Measurements from ENCODE around the gene AK8. TPM values are rescaled to one million over a fixed set of nuclear protein-coding genes. Genes with fewer than 3 reads are reported as not detected.

Gene AK8
- total and polyA plus RNA-seq, 9 donors, result 0.23 to 0.89 (median 0.58) TPM

DNA sequence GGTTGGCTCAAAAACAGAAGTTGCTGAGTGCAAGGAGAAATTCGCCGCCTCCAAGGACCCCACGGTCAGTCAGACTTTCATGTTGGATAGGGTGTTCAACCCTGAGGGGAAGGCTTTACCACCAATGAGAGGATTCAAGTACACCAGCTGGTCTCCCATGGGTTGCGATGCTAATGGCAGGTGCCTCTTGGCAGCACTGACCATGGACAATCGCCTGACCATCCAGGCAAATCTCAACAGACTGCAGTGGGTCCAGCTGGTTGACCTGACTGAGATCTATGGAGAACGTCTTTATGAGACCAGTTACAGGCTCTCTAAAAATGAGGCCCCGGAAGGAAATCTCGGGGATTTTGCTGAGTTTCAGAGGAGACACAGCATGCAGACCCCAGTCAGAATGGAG is 200.1 kb downstream of the AK8 start:
- no peaks in the 10 kb centered on the region for H3K27me3 ChIP-seq (ENCODE audit: control insufficient read depth, insufficient read depth, low read length)
- H3K27ac ChIP-seq (ENCODE audit: low read length), result no peak overlapping the region
- no peak overlapping the region for H3K4me3 ChIP-seq (ENCODE audit: low read length)
- H3K4me1 ChIP-seq (ENCODE audit: control insufficient read depth, insufficient read depth, low read length), result peaks cover 3% of the 10 kb centered on the region
- no peaks in the 10 kb centered on the region for H3K9me3 ChIP-seq (replicated peaks; ENCODE audit: control insufficient read depth, low read depth, low read length)
- peaks cover 32% of the 10 kb centered on the region for H3K36me3 ChIP-seq (ENCODE audit: control insufficient read depth, insufficient read depth, low read length)
- 91% methylated on average over 7 of the region's 8 CpGs for WGBS (ENCODE audit: insufficient coverage)
- DNase-seq, result no peak

Other genes starting within 250 kb of the AK8 start
- gene DDX31, start 208.3 kb downstream of the AK8 start, total RNA-seq, result 8.6 TPM
- gene DDX31, start 208.3 kb downstream of the AK8 start, polyA plus RNA-seq (ENCODE audit: insufficient read depth in 1 of 8, insufficient read length in 8 of 8, low replicate concordance in 1 of 8), result 10 to 100 TPM in 1 of 8 donors, 1 to 10 TPM in 7; 8.3 to 13.2 (median 9.2) TPM
- 13.8 TPM for gene GTF3C4, start 207.8 kb downstream of the AK8 start, total RNA-seq
- gene GTF3C4, start 207.8 kb downstream of the AK8 start, polyA plus RNA-seq (ENCODE audit: insufficient read depth in 1 of 8, insufficient read length in 8 of 8, low replicate concordance in 1 of 8), result 10 to 100 TPM; 10.1 to 19.9 (median 15.1) TPM
- gene SPACA9, start 614 bp upstream of the AK8 start, total RNA-seq, result 1.9 TPM
- gene SPACA9, start 614 bp upstream of the AK8 start, polyA plus RNA-seq (ENCODE audit: insufficient read depth in 1 of 8, insufficient read length in 8 of 8, low replicate concordance in 1 of 8), result 1 to 10 TPM; 1.7 to 4.0 (median 2.8) TPM
- gene TSC1, start 66.3 kb upstream of the AK8 start, total RNA-seq, result 32.2 TPM
- gene TSC1, start 66.3 kb upstream of the AK8 start, polyA plus RNA-seq (ENCODE audit: insufficient read depth in 1 of 8, insufficient read length in 8 of 8, low replicate concordance in 1 of 8), result 10 to 100 TPM; 23.8 to 34.8 (median 26.3) TPM
- 0.13 TPM for gene GFI1B, start 100.4 kb upstream of the AK8 start, total RNA-seq
- gene GFI1B, start 100.4 kb upstream of the AK8 start, polyA plus RNA-seq (ENCODE audit: insufficient read depth in 1 of 8, insufficient read length in 8 of 8, low replicate concordance in 1 of 8), result 1 to 10 TPM in 1 of 8 donors, under 1 TPM in 7; 0.30 to 1.1 (median 0.67) TPM
- gene GTF3C5, start 152.7 kb upstream of the AK8 start, total RNA-seq, result 44.6 TPM
- gene GTF3C5, start 152.7 kb upstream of the AK8 start, polyA plus RNA-seq (ENCODE audit: insufficient read depth in 1 of 8, insufficient read length in 8 of 8, low replicate concordance in 1 of 8), result 10 to 100 TPM; 47.1 to 55.1 (median 49.6) TPM
- 1.5 TPM for gene CEL, start 183.7 kb upstream of the AK8 start, total RNA-seq
- gene CEL, start 183.7 kb upstream of the AK8 start, polyA plus RNA-seq (ENCODE audit: insufficient read depth in 1 of 8, insufficient read length in 8 of 8, low replicate concordance in 1 of 8), result 10 to 100 TPM in 1 of 8 donors, 1 to 10 TPM in 6, under 1 TPM in 1; 0.97 to 12.0 (median 1.9) TPM
- 50.5 TPM for gene RALGDS, start 243.0 kb upstream of the AK8 start, total RNA-seq
- 10 to 100 TPM; 42.5 to 53.2 (median 47.9) TPM for gene RALGDS, start 243.0 kb upstream of the AK8 start, polyA plus RNA-seq (ENCODE audit: insufficient read depth in 1 of 8, insufficient read length in 8 of 8, low replicate concordance in 1 of 8)